CD4-positive, alpha-beta T cell treated with Interleukin-10 for 1 hour (primary cell): ENCODE results near the gene IL26.

ENCODE experiments used
- DNase-seq: peaks from one replicate; pipeline ENCODE4 v3.0.0-alpha.2; 2020

The IL26 gene

GRCh38 chr12:68225576-68226476, at the start of gene IL26:
TSS of gene IL26 (minus strand) at chr12:68225810. CDS start at chr12:68225756, 54 bp downstream.
- DNase-seq, result no peak

- no peak for DNase-seq
Measured at GRCh38 chr12:68272732-68273131, 47.1 kb upstream of the IL26 start.

GRCh38 chr12:68271346-68271745, 45.7 kb upstream of the IL26 start:
- DNase-seq, result no peak

- DNase-seq, result no peak
Measured at GRCh38 chr12:68270358-68270757, 44.7 kb upstream of the IL26 start.

- no peak for DNase-seq
Measured at GRCh38 chr12:68269779-68270178, 44.2 kb upstream of the IL26 start.

- DNase-seq, result no peak
Measured at GRCh38 chr12:68268967-68269366, 43.4 kb upstream of the IL26 start.

GRCh38 chr12:68267892-68268396, 42.3 kb upstream of the IL26 start:
- no peak for DNase-seq

GRCh38 chr12:68264857-68265256, 39.2 kb upstream of the IL26 start:
- DNase-seq, result no peak

GRCh38 chr12:68264158-68264855, 38.7 kb upstream of the IL26 start:
- DNase-seq, result no peak

- no peak for DNase-seq
Measured at GRCh38 chr12:68263366-68263765, 37.8 kb upstream of the IL26 start.

- no peak for DNase-seq
Measured at GRCh38 chr12:68261896-68262295, 36.3 kb upstream of the IL26 start.

- DNase-seq, result no peak
Measured at GRCh38 chr12:68260153-68260552, 34.5 kb upstream of the IL26 start.

GRCh38 chr12:68259318-68259940, 33.8 kb upstream of the IL26 start:
- DNase-seq, result no peak

GRCh38 chr12:68253504-68253903, 27.9 kb upstream of the IL26 start, which contains the start of gene IL22:
TSS of gene IL22 (minus strand) at chr12:68253604. CDS start at chr12:68253448, 156 bp downstream.
- DNase-seq, result no peak

GRCh38 chr12:68252077-68252476, 26.5 kb upstream of the IL26 start:
- no peak for DNase-seq

GRCh38 chr12:68250454-68250853, 24.8 kb upstream of the IL26 start:
- DNase-seq, result no peak

GRCh38 chr12:68247785-68248184, 22.2 kb upstream of the IL26 start:
- DNase-seq, result no peak

GRCh38 chr12:68246350-68246749, 20.7 kb upstream of the IL26 start:
- no peak for DNase-seq

- no peak for DNase-seq
Measured at GRCh38 chr12:68245180-68246021, 19.8 kb upstream of the IL26 start.

- DNase-seq, result no peak
Measured at GRCh38 chr12:68242777-68243176, 17.2 kb upstream of the IL26 start.

GRCh38 chr12:68240975-68241374, 15.4 kb upstream of the IL26 start:
- peak; percentile 65 for DNase-seq

GRCh38 chr12:68240079-68240478, 14.5 kb upstream of the IL26 start:
- DNase-seq, result no peak
